Right renal cortex interstitium (tissue), 3 donors: ENCODE data around the gene PAX7. TPM values are rescaled to one million over a fixed set of nuclear protein-coding genes. Genes with fewer than 3 reads are reported as not detected.
"Not testable (repeated sequence)": the region's sequence is repeated elsewhere in the genome, so short reads cannot be mapped to it uniquely, and the experiment has no call there.

Source experiments
- DNase-seq, 3 donors: peaks; one replicate each; pipeline ENCODE4 v3.0.0-alpha.2; 2013; ENCODE audit warnings: low read depth in 3 of 3, low spot score in 2 of 3
- polyA plus RNA-seq, 3 donors: library from polyadenylated mRNA; unstranded; fragments of 120-200 nt; gene quantifications; one replicate each; pipeline ENCODE4 v1.2.1, GENCODE V29; 2013; ENCODE audit not compliant: insufficient read length in 3 of 3

PAX7 gene
- polyA plus RNA-seq, result not detected

DNA sequence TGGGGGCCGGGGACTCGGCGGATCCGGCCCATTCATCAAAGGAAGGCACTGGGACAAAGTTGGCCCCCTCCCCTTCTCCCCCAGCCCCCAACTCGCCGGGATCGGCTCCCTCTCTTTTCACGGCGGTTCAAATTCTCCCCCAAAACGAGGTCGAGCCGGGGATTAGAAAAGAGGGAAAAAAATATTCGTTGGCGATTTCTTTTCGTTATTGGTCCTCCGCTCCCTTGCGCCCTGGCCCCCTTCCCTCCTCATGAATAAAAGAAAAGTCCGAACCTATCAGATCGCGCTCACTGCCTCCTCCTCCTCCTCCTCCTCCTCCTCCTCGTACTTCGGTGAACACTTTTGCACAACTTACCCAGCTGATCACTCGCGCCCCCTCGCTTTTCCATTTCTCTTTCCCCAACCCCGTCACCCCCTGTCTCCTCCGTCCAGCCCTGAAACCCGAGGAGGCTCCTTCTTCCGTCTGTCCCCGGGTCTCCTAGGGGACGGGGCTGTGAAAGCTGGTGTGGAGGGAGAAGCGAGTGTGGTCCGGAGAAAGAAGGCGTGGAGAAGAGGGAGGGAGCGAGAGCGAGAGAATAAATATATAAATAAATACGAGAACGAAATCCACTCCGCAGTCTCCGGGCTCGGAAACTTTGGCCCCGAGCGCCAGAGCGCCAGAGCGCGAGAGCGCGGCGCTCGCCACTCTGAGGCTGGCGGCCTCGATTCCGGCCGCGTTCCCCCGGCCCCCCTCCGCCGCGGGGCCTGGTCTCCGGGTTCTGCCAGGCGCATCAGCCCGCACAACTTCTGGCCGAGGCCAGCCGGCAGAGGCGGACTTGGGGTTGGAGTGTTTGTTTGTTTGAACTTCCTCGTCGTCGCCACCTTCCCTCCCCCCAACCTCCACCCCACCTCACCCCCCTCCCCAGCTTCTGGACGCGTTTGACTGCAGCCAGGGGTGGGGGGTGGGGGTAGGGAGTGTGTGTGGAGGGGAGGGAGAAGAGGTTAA, at the start of gene PAX7:
Gene PAX7 (plus strand): TSS at position 336 of the 985 bp plus-strand sequence. CDS start 758 bp downstream, outside the sequence.
- DNase-seq, result no peak

DNA sequence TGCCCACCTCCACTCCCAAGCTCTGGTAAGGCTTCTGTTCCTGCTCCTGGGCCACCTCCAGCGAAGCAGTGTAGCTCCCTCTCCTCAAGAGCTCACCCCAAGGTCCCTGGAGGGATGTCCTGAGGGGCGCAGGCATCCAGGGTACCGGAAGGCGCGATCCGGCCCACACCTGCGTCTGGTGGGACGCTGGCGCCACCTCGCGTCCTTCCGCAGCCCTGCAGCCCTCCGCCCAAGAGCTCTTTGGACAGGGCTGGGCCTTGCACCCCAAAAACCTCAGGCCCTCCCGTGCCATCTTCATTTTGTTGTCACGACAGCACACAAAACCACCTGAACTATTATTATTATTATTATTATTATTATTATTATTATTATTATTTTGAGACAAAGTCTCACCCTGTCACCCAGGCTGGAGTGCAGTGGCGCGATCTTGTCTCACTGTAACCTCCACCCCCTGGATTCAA, 49.2 kb upstream of the PAX7 start:
- DNase-seq, result no peak

DNA sequence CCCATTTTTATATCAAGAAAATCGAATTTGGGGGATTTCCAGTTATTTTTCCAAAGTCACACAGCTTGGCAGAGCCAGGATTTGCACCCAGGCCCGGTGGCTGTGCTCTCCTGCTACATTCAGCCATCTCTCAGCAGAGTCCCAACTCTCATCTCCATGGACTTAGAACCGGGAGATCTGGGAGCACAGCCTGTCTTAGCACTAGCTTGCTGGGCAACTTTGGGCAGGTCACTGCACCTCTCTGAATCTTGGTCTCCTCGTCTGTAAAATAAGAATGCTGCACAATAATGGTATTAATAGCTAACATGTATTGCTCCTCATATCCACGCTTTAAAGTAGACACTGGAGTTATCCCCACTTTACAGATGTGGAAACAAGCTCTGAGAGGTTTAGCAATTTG, 47.8 kb upstream of the PAX7 start:
- no peak for DNase-seq

DNA sequence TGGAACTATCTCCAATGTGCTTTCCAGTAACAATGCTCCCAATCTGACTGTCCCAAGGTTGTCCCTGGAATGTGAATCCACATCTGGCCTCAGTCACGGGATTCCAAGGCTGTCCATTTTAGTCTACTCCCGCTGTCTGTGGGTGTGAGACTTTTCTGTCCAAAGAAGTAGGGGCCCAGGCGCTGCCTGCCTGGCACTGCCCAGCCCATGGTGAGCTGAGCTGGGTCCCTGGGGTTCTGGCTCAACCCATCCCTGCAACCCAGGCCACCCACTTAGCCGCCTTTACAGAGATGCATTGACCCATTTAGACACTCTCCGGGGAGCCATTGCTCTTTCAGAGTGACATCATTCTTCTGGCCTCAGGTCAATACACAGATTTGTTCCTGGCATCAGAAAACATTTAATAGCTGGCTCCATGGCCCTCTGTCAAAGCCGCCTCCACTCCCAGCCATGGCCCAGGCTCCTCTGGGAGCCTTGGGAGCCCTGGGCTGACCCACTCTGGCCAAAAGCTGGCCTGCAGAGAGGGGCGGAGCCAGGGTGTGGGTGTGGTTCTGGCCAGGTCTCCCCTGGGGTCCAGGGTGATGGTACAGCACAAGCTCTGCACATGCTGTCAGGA, 47.2 kb upstream of the PAX7 start:
- no peak for DNase-seq

DNA sequence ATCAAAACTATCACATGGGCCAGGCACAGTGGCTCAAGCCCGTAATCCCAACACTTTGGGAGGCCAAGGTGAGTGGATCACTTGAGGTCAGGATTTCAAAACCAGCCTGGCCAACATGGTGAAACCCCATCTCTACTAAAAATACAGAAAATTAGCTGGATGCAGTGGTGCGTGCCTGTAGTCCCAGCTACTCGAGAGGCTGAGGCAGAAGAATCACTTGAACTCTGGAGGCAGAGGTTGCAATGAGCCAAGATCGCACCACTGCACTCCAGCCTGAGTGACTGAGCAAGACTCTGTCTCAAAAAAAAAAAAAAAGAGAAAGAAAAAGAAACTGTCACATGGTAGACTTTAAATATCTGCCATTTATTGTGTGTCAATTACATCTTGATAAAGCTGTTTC, 44.6 kb upstream of the PAX7 start:
- not testable (repeated sequence) for DNase-seq

DNA sequence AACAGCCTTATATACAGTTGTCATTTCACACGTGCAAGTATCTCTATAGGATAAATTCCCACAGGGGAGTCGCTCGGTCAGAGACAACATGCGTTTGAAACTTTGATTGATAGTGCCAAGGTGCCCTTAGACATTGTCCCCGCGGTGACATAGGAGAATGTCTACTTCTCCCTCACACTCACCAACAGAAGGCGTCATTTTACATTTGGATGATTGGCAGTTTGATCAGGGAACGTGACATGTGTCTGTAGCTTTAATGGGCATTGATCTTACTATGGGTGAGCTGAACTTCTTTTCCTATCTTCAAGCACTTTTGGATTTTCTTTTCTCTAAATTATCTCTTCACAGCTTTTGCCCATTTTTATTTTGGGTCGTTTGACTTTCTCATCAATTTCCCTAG, 42.6 kb upstream of the PAX7 start:
- DNase-seq, result no peak

DNA sequence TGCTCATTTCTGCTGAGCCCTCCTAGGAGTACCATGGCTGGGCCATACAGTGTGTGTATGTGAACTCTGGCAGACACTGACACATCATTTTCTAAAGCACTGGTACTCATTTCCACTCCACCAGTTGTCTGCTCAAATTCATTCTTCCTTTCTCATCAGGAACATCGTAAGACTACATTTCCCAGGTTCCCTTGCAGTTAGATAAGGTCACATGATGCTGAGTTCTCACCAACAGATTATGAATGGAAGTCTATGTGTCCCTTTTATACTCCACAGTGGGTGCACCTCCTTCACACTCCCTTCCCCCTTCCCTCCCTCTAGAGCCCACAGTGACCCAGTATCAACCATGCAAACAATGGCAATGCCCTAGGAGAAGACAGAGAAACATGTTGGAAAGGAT, 38.3 kb upstream of the PAX7 start:
- no peak for DNase-seq

DNA sequence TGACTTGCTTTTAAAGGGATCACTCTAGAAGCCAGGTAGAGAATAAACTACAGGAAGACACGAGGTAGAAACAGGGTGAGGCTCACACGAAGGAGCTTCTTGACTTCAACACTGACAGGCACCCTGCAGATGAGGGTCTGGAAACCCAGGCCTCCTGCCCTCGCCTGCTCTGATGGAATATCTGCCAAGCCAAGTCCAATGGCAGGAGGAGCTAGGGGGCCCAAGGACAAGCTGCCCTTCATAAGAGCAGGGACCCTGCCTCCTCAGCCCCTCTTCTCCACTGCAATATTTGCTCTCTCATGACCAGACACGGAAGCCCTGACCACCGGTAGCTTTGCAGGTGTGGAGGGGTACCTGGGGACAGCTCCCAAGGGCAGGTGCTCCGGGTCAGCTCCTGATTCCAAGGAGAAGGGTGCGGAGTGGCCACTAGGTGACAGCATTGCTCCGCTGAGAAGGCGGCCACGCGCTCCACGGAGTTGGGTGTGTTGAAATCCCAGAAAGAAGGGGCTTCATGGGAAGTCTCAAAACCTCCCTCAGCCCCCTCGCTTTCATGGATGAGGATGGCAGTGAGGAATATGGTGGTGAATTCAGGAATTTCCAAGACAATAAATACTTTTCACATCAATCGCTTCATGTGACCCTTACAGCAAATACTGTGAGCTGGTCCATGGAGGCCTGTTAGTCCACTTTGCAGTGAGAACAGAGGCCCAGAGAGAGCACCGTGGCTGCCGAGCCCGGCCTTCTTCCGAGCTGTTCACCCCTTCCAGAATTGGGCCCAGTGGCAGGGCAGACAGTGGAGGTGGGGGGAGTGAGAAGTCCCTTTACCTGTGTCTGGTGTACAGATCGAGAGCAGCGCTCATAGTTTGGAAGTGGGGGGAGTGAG, 33.2 kb upstream of the PAX7 start:
- DNase-seq, result no peak

DNA sequence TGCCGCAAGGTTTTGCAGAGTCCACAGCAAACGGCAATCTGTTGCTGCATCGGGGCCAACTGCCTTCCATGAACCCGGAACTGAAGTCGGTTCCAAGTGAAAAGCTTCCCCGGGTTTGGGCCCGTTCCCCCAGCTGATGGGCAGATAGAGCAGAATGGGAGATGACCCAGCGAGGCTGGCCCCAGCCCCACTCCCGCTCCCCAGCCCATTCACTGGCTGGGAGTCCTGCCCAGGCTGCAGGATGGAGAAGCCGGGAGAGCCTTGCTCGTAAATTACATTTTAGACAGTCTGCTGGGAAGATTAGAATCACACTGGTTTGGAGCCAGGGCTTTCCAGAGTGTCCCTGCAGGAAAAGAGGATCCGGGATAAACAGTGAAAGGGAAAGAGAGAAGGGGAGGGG, 31.6 kb upstream of the PAX7 start:
- DNase-seq, result no peak

DNA sequence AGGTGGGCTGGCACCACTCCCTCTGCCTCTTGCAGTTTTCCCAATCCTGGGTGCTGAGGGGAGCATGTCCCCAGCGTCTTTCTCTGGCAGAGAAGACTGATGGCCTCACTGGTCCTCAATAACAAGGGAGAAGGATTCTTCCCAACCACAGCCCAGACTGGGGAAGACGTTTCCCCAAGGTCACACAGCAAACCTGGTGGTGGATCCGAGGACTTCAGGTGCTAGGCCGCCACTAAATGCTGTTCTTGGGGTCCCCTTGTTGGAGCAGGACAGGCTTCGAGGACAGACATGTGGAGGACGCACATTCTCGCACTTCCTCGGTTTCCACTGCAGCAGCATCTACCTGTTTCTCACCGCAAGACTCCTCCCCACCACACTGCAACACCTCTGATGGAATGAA, 30.9 kb upstream of the PAX7 start:
- DNase-seq, result no peak

DNA sequence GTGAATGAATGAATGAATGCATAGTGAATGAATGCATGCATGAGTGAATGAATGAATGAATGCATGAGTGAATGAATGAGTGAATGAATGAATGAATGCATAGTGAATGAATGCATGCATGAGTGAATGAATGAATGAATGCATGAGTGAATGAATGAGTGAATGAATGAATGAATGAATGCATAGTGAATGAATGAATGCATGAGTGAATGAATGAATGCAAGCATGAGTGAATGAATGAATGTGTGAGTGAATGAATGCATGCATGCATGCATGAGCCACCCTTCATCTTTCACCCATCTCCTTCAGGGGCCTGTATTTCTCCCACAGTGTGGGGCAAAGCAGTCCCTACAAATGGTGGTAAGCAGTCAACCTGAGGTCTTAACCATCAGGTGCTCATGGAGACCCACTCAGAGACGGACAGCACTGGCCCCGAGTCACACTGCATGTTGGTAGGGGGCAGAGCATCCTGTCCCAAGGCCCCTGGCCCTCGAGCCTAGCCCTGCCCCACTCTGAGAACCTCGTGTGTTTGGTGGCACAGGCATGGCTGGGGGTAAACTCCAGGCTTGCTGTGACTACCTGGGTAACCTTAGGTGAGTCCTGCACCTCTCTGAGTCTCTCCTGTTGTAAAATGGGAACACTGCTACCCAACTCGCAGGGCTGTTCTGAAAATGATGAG, 28.0 kb upstream of the PAX7 start:
- no peak for DNase-seq

DNA sequence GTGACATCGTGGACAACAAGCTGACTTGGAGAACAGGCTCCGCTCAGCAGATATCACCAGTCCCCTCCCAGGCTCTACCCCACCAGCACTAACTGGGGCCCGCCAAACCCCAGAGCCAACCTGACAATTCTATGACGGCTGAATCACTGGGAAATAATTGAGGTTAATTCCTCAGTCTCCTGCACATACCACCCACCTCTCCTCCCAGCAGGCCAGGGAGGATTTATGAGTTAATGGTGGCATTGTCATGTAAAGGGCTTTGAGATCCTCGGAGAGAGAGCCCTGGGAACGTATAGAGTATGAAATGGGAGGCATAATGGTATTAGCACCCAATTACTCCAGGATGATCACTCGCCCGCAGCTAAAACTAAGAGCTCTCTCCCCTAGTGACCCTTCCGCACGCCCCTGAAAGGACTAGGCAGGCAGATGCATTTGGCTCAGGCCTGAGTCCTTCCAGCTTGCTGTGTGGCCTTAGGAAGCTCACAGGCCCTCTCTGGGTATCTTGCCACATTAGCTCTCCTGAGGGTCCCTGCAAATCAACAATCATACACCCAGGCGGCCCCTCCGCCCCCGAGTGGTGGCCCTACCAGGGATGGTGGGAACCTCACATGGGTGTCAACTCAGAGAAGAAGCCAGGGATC, 27.3 kb upstream of the PAX7 start:
- DNase-seq, result no peak

DNA sequence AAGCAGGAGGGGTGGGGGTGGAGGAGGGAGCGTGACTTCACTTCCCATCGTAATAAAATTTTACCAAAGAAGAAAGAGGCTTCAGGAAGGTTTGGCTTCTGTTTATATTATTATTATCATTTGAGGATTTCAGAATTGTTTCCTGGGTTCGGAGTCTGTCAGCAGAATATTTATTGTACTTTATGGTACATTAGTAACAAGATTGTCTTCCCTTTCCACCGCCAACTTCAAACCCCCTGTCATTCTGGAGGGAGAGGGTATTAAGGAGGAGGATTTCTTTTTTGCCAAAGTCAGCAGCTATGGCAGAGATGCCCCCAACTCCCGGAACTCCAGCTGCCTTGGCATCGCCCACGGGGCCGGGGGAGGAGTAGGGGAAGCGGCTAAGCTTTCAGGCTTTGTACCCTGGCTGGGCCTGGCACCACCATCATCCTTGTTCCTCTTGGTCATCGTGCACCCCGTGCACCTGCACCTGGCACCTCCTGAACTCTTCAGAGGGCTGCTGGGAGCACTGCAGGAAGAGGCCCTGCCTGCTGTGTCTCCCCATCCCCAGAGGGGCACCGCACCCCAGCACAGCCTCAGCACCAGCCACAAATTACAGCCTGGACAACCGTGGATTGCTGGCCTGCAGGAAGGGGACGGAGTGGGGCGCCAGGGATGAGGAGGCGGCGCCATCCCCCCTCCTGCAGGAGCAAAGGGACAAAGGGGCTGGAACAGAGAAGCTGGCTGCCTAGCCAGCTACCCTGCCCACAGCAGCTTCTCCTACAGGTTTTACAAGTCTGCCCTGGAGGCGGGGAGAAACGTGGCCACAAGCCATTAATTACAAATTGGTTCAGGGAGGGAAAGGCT, 24.0 kb upstream of the PAX7 start:
- DNase-seq, result peak in 1 of 3 donors; percentile 38

DNA sequence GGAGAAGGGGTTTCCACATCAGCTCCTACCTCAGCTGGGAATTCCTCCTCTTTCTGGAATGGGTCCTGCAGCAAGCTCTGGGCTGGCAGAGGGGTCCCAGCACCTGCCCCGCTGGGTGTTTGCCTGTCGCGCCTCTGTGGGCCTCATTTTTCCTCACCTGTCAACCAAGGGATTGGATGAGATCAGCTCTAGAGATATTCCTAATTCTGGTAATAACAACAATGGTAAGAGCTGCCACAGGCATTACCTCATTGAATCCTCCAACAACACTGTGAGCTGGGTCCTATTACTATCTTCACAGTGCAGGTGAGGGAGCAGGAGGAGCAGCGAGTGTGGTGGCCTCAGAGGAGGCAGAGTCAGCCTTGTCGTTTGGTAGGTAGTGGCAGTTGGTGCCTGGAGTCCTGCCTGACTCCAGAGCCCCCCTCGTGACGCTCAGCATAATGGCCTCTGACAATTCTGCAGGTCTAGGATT, 23.3 kb upstream of the PAX7 start:
- no peak for DNase-seq

DNA sequence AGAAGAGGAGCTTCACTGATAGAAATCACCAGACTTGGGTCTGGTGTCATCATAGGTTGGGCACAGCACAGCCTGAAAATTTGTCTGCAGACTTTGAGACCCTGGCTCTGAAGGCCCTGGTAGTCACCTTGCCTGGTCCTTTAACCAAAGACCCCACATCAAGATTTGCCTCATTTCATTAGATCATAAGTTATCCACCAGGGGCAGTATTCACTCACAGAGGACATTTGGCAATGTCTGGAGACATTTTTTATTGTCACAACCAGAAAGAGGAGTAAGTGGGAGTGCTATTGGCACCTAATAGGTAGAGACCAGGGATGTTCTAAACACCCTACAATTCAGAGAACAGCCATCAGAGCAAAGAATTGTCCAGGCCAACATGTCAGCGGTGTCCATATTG, 22.1 kb upstream of the PAX7 start:
- no peak for DNase-seq

DNA sequence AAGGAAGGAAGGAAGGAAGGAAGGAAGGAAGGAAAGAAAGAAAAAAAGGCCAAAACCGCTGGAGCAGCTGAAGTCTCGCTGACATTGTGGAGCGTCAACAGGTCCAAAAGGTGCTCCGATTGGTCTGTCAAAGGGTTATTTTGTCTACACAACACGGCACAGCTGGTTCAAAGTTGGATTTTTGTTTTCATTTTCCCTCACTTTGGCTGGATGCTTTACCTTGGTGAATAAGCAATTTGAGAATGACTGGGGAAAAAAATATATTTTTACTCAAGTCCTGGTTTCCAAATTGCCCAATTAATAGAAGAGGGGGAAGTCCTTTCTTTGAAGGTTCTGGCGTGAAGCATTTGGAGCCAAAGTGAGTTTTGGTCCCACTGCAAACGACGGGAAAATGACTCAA, 19.3 kb upstream of the PAX7 start:
- no peak for DNase-seq

DNA sequence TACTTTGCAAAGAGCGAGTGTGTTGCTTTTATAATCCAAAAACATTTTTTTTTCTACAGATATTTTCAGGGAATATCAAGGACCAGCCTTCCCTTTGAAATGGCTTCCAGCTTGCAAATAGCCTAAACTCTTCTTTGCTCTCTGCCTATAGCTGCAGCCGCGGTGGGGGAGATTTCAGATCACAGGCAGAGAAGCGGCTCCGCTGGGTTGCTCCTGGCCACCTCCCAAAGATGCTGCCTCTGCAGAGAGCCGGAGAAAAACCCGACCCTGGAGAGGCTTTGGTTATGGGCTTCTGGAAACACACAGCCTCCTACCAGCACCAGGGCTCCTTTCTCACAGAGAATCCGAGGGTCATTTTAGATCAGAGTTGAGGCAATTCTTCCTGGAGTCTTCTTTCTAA, 18.6 kb upstream of the PAX7 start:
- no peak for DNase-seq

DNA sequence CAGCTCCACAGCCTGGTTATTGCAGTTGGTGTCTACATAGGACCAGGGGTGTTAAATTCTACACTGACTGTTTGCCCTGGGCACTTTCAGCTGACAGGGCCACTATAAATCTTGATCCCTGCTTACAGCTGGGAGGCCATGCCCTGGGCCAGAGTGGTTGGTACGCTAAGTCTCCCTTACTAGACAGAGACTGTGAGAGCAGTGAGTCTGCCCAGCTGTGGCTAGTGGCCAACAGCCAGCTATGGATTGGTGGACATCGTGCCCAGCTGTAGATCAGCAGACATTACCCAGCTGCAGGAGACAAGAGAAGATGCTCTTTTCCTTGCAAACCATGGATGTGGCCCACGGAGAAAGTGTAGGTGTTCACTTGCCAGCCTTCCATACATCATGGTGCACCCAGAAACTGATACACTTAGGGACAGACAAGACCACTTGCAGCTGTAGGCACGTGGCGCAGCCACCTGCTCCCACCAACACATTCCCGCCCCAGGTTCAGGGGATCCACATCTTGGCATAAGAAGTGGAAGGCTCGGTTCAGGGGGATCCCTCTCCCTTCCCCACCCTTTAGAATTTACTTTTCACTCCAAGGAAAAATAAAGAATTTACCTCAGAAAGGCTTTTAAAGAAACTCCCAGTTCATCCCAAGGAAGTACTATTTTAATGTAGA, 16.4 kb upstream of the PAX7 start:
- no peak for DNase-seq
